AG08396 (cell line): ENCODE results near the gene SLC11A1.

Experiments used
- DNase-seq: peaks from one replicate; pipeline ENCODE4 v3.0.0; 2012; ENCODE audit warnings: low spot score, mixed read lengths

SLC11A1 gene

GRCh38 chr2:218394298-218395089 lies 12.4 kb downstream of the SLC11A1 start:
- DNase-seq, result no peak

GRCh38 chr2:218395090-218395444 lies 13.0 kb downstream of the SLC11A1 start:
- no peak for DNase-seq

GRCh38 chr2:218395456-218395825 lies 13.4 kb downstream of the SLC11A1 start:
- no peak for DNase-seq

GRCh38 chr2:218395826-218396687 lies 14.0 kb downstream of the SLC11A1 start:
- peak; percentile 93 for DNase-seq

GRCh38 chr2:218396688-218397462 lies 14.8 kb downstream of the SLC11A1 start:
- no peak for DNase-seq

GRCh38 chr2:218397463-218397819 lies 15.4 kb downstream of the SLC11A1 start:
- DNase-seq, result no peak

GRCh38 chr2:218397820-218398436 lies 15.9 kb downstream of the SLC11A1 start:
- peak; percentile 67 for DNase-seq

GRCh38 chr2:218398437-218399390 lies 16.6 kb downstream of the SLC11A1 start:
- peak; percentile 75 for DNase-seq

GRCh38 chr2:218399391-218400166 lies 17.5 kb downstream of the SLC11A1 start, which contains the start of gene CTDSP1:
TSS of gene CTDSP1 (plus strand) at chr2:218399868. CDS start at chr2:218400091, 223 bp downstream.
- DNase-seq, result peak; percentile 96

GRCh38 chr2:218400167-218400929 lies 18.3 kb downstream of the SLC11A1 start:
- peak; percentile 34 for DNase-seq

GRCh38 chr2:218400930-218401881 lies 19.1 kb downstream of the SLC11A1 start:
- no peak for DNase-seq

GRCh38 chr2:218401890-218402289 lies 19.8 kb downstream of the SLC11A1 start:
- no peak for DNase-seq

- DNase-seq, result no peak
These were observed 20.4 kb downstream of the SLC11A1 start for GRCh38 chr2:218402491-218402901.

- no peak for DNase-seq
These were observed 20.9 kb downstream of the SLC11A1 start for GRCh38 chr2:218402911-218403411.

GRCh38 chr2:218403810-218404209 lies 21.7 kb downstream of the SLC11A1 start:
- no peak for DNase-seq

GRCh38 chr2:218404351-218405085 lies 22.4 kb downstream of the SLC11A1 start:
- DNase-seq, result no peak
